SHP77 treated with DMSO at 0.1 percent for 48 hours (cell line): Measurements from ENCODE around the gene ATP2B2.

ENCODE experiments used
- DNase-seq: peaks from one replicate; lab custom pipeline; 2025; lab: John Stamatoyannopoulos, UW

ATP2B2 gene

DNA sequence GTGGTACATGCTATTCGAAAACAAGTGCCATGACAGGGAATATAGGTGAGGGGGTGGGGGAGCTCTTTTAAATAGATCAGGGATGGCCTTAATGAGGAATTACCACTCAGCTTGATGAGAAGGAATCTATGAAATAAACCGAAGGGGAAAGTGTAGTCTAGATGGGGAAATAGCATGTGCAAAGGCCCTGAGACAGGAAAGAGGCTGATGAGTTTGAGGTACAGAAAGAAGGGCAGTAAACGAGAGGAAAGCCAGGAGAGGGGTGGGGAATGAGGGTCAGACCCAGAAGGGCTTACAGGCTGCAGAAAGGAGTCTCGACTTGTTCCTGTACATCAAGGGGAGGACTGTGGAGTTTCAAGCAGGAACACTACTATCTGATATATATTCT, 12.2 kb downstream of the ATP2B2 start:
- no peak for DNase-seq

DNA sequence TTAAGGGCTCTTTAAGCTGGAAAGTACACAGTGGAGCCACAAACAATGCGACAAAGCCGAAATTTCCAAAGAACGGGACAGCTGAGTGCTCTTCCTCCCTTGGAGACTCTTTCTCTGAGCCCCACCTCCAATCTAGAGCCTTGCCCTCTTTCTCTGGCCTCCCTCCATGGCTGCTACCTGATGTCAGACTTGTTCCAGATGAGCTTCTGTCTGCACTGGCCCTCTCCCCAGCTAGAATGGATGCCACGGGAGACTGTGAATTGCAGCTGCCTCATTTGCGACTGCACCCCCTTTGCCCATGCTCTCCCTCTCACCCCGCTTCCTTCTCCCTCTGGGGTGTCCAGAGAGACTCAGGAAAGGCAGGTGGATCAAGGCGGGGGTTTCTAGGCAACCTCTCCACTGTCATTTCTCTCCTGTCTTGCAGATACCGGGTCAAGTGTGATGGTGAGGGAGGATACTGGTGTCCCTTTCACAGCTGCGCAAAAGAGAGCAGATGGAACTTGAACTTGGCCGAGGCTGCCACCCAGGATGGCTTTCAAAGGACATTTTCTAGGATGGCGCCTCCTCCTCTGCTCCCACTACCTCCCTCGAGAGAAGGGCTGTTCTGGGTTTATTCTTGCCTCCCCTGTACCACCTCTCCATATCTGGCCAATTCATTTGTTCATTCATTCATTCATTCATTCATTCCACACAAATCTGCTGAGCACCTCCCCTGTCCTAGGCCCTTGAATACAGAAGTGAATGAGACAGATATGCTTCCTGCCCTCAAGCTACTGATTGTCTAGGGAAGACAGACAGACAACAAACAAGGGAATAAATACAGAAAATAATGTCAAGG, 12.8 kb downstream of the ATP2B2 start:
- DNase-seq: no peak

DNA sequence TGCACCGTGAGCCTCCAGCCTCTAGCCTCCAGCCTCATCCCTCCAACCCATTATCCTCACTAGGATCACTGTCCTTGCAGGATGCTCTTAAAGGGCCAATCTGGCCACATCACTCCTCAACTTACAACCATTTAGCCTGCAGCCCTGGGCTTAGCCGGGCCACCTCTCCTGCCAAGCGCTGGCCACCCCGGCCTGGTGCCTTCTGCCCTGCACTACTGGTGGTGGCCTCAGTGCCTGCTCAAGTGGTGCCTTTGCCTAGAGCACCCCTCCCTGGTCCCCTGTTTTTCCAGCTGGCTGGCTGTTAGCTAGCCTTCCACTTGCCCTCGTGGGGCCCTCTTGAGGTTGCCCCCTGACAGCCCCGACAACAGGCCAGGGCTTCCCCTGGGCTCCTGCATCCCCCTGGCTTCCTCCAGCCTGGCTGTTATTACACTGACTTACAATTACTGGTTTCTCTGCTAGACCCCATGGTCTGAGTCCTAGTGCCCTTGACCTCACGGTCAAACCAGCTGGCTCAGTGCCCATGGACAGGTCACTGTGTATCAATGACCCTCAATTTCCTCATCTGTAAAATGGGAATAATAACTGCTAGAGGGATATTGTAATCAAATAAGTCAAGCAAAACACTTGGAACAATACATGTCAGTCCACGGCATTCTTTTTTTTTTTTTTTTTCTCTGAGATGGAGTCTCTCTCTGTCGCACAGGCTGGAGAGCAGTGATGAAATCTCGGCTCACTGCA, 15.5 kb downstream of the ATP2B2 start:
- DNase-seq: no peak

DNA sequence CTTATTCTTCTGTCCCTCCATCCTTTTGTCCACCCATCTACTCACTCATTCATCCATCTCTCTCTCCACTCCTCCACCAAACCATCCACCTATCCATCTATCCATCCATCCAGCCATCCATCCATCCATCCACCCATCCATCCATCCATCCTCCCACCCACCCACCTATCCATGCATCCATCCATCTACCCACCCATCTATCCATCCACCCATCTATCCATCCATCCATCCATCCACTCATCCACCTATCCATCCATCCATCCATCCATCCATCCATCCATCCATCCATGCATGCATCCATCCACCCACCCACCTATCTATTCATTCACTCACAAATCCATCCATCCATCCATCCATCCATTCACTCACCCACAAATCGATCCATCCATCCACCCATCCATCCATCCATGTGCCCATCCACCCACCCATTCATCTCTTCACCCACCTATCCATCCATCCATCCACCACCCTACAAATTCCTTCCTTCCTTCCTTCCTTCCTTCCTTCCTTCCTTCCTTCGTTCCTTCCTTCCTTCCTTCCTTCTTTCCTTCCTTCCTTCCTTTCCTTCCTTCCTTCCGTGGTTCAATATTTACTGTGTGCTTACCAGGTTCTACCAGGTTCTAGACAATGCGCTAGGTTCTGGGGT, 17.3 kb downstream of the ATP2B2 start:
- no peak for DNase-seq

DNA sequence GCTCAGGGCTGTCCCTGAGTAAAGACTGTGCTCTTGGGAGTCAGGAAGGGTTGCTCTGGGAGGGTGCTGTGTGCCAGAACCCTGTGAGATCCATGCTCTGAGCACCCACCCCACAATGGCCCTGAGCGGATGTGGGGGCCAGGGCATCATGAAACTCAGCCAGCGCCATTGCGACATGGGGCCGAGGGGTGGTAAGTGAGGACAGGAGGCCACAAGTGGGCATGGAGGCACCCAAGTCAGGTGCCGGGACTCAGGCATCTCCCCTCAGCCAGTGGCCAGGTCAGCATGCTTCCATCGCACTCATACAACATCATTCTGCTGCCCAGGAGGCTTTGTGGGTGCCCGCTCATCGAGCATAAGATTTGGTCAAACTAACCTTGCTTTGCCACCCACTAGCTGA, 19.6 kb downstream of the ATP2B2 start:
- no peak for DNase-seq

DNA sequence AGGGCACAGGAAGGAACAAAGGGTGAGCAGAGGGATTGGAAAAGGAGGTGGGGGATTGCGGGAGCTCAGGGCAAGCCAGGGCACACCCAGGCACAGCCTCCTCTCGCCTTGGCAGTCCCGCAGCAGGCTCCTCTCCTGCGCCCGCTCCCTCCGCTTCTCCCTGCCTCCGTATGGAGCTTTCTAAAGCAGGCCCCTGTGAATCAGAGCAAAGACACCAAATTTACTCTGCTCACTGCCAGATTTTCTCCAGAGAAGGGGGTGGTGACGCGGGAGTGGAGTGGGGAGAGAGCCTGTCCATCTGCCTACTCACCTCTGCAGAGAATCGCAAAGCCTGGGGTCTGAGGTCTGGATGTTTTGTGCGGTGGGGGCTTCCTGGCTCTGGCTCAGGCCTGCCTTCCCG, 20.0 kb downstream of the ATP2B2 start:
- no peak for DNase-seq

DNA sequence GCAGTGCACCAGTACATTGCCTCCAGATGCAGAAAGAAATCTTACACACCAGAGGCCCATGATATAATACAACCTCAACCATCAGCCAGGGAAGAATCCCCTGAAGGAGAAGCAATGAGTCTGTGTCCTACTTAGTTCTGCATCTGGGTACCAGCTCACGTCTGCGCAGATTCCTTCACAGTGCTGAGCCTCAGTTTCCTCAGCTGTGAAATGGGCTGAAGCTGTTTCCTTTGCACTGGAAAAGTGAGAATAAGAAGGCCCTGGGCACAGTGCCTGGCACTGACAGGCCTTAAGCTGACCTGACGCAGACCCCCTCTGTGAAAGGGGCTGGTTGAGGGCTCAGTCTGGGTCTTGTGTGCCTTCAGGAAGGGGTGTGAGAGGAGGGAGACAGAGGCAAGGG, 20.7 kb downstream of the ATP2B2 start:
- DNase-seq: no peak

DNA sequence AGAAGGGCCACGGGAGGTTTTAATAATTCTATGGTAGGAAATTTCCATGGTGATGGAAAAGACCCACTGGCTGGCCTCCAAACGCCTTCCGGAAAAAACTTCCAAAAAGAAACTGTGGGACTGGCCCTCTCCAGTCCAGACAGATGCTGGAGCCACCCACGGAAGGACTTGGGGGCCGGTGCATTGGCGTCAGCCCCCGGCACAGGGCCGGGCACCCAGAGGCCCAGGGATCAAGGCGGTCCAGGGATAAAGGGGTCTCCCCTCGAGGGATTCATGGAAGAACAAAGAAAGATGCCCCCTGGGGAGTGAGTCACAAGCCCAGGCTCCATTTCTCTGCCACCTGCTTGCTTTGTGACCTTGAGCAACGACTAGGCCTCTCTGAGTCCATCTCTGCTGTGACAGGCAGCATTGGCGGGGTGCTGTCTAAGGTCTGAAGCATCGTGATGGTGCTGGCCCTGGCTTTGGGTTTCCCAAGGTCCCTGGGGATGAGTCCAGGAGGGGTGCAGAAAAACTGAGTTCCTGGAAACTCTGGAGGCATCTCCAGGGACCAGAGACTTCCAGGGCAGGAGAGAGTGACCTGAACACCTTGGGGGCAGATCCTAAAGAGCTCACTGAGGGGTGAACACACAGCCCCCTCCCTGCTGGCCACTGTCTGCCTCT, 21.6 kb downstream of the ATP2B2 start:
- no peak for DNase-seq

DNA sequence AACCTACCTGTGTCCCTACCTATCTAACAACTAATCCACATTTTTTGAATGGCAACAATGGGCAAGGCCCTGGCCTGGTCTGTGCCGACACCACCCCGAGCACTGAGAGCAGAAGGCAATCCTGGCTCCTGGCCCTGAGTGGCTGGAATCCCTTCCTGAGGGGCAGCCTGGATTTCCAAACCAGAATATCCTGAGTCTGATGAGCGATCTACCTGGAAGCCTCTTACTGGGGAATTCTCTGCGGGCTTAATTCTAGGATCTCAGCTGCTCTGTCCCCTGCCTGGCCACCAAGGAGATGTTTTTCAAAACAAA, 22.1 kb downstream of the ATP2B2 start:
- no peak for DNase-seq

DNA sequence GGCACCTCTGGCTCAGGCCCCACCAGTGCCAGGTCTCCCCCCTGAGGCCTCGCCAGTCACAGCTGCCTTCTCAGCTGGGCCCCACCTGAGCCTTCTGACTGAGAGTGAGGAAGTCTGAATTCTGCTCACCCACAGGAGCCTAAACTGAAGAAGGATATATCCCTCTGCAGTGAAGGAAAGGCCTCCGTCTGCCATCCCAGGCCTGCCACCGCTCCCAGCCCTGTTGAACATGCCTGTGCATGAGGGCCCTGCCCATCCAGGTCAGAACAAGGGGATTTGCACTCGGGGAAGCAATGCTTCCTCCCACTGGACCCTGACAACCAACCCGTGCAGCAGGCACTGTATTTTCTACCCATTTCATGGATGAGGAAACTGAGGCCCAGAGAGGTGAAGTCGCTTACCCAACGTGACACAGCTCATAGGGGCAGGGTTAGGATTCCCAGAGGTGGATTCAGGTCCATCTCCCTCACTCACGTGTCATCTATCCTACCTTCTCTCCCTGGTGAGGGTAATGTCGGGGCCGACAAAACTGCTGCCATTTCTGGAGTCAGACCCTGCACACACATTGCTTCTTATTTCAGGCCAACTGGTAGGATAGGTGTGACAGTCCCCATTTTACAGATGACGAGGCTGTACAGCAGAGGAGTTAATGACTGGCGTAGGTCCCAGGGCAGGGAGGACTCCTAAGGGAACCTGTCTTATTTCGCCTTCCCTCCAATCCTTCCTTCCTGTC, 22.6 kb downstream of the ATP2B2 start:
- no peak for DNase-seq

DNA sequence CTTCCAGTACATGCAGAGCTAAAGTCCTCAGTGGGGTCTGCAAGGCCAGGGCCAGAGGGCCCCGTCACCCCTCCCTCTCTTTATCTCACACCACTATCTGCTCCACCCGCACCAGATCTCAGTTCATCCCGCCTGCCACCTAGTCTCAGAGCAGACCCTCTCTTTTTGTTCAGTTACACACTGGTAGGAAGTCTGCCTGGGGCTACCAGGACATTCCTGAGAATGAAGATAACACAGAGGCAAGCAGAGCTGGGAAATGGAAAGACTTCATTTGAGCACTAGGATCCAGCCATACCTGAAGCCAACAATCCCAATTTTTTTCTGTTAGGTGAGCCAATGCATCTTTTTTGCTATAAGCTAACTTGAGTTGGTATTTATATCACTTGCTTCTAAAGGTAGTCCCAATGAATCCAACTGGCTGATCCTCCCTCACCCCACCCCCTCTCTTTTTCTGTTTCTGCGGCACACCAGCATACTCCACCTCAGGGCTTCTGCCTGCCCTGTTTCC, 24.5 kb downstream of the ATP2B2 start:
- no peak for DNase-seq

DNA sequence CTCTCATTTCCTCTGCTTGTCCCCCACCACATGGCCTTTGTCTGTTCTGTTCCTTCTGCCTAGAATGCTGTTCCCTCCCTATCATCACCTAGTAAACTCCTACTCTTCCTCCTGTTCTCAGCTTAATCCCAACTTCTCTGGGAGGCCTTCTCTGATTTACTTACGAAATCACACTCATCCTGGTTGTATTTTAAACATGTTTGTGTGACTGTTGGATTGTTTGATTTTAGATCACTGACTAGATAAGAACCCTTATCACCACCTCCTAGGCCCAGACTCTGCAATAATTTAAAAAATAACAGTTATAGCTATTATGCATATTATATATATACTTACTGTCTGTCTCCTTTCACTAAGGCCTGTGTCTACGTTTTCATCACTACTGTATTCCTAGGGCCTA, 26.1 kb downstream of the ATP2B2 start:
- no peak for DNase-seq

DNA sequence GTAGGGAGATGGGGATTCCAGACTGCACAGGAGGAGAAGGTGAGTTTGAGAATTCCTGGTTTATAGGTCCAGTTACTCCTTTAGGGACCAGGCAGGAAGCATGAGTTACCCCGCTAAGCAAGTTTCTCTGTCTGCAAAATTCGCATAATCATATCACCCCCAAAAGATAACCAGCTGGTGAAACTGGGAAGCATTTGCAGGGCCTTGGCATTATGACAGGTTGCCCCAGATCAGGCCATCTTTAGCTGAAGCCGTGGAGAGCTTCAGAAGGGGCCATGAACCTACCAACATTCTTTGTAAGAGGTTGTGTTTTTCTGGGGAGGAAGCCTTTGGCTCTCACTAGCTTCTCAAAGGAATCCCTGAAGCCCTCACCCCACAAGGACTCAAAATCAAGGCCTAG, 29.4 kb downstream of the ATP2B2 start:
- DNase-seq: no peak

DNA sequence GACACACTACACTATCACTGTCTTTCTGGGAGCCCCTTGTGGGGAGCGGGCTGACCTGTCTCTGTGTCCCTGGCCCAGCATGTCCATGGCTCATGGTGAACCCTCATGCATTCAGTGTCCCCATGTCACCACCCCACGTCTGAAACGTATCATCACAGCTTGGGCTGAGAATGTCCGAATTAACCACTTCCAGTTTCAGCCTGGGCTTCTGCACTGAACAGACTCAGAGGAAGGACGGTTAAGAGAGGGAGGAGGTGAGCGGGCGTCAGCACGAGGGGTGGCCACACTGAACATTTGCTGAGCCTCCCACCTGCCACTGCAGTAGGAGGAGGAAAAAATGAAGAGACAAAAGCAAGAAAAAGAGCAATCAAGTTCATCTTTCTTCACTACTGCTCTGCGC, 30.5 kb downstream of the ATP2B2 start:
- DNase-seq: no peak

DNA sequence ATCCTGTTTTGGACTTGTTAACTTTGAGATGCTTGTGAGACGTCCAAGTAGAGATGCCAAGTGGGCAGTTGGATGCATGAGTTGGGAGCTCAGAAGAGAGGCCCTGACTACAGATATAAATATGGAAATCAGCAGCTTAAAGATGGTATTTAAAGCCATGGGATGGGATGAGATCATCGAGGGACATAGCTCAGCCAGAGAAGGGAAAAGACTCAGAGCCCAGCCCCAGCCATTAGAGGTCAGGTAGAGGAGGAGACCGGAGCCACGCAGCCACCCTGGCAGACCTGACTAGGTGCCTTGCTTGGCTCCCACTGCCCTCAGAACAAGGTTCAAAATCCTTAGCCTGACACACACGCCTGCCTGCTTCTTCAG, 31.1 kb downstream of the ATP2B2 start:
- no peak for DNase-seq

DNA sequence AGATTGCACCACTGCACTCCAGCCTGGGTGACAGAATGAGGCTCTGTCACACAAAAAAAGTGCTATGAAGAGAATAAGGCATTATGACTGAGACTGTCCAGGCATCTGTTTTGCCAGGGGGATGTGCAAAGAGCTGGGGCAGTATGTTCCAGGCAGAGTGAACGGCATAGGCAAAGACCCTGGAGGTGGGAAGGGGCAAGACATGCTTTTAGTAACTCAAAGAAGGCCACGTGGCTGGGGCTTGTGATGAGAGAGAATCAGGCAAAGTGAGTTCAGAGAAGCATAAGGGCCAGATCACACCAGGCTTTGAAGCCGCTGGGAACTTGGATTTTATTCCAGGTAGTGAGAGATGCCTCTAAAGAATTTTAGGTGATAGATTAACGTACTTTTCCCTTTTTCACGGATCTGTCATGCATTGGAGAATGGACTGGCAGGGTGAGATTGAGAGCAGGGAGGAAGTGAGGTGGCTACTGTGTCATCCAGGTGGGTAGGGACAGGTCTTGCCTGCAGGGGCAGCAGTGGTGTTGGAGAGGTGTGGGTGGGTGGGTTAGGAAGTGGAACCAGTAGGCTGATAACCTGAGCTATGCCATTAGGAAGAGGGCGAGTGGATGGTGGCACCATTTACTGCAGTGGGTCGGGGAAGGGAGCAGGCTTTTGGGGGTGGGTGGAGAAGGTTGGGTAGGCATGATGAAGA, 31.7 kb downstream of the ATP2B2 start:
- no peak for DNase-seq

DNA sequence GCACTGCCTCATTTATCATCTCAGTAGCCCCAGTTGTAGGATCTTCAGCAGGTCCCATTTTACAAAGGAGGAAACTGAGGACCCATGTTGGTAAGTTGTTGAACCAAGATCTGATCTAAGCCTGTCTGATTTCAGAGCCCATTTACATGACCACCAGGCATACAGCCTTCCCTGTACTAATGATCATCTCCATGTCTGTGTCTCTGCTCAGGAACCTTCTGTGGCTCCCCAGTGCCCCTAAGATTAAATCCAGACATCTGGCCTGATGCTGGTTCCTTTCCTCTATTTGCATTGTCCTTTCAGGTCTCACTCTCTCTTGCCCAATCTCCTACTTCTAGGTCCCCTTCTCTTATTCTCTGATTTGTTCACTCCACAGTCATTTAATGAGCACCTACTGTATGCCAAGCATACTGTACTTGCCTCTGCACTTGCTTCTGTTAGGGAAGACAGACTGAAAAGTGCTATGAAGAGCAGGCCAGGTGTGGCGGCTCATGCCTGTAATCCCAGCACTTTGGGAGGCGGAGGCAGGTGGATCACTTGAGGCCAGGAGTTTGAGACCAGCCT, 32.4 kb downstream of the ATP2B2 start:
- DNase-seq: no peak

DNA sequence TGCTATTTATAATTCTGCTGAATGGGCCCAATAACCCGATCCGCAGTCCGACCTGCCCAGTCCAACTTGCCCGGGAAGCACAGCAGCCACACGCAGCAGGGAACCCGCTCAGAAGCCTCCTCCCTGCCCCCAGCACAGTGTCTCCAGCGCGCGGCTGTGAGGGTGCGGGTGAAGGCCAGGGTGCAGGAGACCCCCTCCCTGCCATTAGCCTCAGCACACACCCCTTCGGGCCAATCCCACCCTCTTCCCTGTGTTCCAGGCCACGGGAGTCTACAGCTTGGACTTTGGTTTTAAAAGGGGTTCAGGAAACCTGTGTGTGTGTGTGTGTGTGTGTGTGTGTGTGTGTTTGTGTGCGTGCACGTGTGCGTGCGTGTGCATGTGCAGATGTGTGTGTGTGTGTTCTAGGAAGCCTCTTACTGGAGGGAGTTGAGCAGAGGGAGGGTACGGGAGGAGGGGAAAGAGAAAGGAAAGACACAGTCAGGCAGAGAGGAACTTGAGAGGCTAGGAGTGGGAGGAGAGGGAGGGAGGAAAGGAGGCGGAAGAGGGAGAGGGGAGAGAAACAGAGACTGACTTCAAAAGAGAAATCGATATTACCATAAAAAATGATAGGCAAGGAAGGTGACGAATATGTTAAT, 34.2 kb downstream of the ATP2B2 start:
- DNase-seq: no peak

DNA sequence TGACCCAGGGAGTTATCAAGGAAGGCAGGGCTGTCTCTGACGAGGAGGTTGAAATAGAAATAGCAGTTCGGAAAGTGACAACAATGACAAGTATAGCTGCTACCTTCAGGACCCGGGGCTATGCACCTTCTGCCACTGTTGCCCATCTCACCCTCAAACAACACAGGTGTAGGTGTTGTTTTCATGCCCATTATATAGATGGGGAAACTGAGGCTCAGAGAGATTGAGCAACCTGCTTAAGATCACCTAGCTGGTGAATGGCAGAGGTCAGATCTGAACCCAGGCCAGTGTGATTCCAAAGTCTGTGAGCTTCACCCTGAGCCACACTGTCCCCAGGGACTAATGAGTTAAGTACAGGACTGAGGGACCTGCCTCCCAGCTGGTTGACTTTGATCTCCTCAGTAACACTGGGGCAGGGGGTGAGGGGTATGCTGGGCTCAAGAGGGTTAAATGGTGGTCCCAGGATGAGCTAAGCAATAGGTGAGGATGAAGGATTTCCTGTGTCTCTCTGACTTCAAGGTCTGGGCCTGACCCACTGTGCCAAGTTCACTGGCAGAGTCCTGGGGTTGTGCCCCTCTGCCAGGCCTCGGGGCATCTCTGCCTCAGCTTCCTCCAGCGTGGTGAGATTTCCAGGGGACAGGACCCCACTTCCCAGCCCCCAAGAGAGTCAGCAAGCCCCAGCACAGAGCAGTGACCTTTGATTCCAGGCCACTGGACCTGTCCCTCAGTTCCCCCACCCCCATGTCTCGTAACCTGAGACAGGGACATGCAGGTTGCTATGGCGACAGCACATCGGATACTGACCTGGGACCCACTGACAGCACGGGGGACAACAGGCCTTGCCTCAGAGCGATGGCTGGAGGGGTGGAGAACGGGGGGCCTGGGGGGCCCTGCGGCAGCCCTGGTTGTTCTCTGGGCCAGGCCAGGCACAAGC, 35.0 kb downstream of the ATP2B2 start:
- DNase-seq: no peak
